SU-DHL-6 (cell line): ENCODE data around the gene ARAP1.

Source experiments
- H2AFZ ChIP-seq: fragments of 200-600 bp; sonication (generic); 2 replicates; pipeline ENCODE4 v1.6.1; 2014; ENCODE audit warnings: low read depth, mild to moderate bottlenecking, moderate library complexity, mixed read lengths, antibody characterized with exemption, low read length; ENCODE audit not compliant: severe bottlenecking
- H3F3A ChIP-seq: fragments of 200-600 bp; shearing (Covaris generic); 2 replicates; pipeline ENCODE4 v1.6.0; 2016; ENCODE audit warnings: antibody characterized with exemption, mild to moderate bottlenecking; ENCODE audit not compliant: insufficient read depth
- H3K27ac ChIP-seq: fragments of 200-600 bp; sonication (generic); 2 replicates; pipeline ENCODE4 v1.5.1; 2016; ENCODE audit warnings: low read depth, mild to moderate bottlenecking, low read length, moderate library complexity, mixed read lengths
- H3K27me3 ChIP-seq: fragments of 200-600 bp; sonication (generic), shearing (Covaris generic); 2 replicates; pipeline ENCODE4 v1.6.0; 2014; ENCODE audit warnings: mild to moderate bottlenecking, low read length
- H3K36me3 ChIP-seq: fragments of 200-600 bp; sonication (generic); 2 replicates; pipeline ENCODE4 v1.6.1; 2014; ENCODE audit warnings: mild to moderate bottlenecking, low read length, mixed read lengths
- H3K4me2 ChIP-seq: fragments of 300-600, 200-600 bp; shearing (Covaris generic), sonication (generic); 2 replicates; pipeline ENCODE4 v1.6.0; 2014; ENCODE audit warnings: low read length, low read depth, mild to moderate bottlenecking; ENCODE audit not compliant: poor library complexity, severe bottlenecking
- H3K4me3 ChIP-seq: fragments of 200-600 bp; sonication (generic); 2 replicates; pipeline ENCODE4 v1.5.1; 2014; ENCODE audit warnings: antibody characterized with exemption, low read length, mild to moderate bottlenecking, mixed read lengths; ENCODE audit not compliant: insufficient read depth, poor library complexity, severe bottlenecking
- H3K79me2 ChIP-seq: fragments of 200-600 bp; sonication (generic); 2 replicates; pipeline ENCODE4 v1.6.1; 2014; ENCODE audit warnings: mild to moderate bottlenecking, low read length, moderate library complexity; ENCODE audit not compliant: insufficient read depth
- H3K9ac ChIP-seq: fragments of 200-600 bp; sonication (generic); 2 replicates; pipeline ENCODE4 v1.7.0; 2014; ENCODE audit warnings: mild to moderate bottlenecking, low read length
- H3K9me2 ChIP-seq: fragments of 200-600 bp; sonication (generic); replicated peaks from 2 replicates; pipeline ENCODE4 v1.6.1; 2014; ENCODE audit warnings: low read length; ENCODE audit not compliant: insufficient read depth
- H3K9me3 ChIP-seq: fragments of 200-600 bp; sonication (generic); 2 replicates; pipeline ENCODE4 v1.6.1; 2014; ENCODE audit warnings: low read length, mixed read lengths; ENCODE audit not compliant: insufficient read depth
- H4K20me1 ChIP-seq: fragments of 200-600 bp; sonication (generic); 2 replicates; pipeline ENCODE4 v1.6.1; 2014; ENCODE audit warnings: low read depth, mild to moderate bottlenecking, antibody characterized with exemption, low read length, moderate library complexity, mixed read lengths
- EZH2phosphoT487 ChIP-seq: fragments of 200-600 bp; sonication (generic), shearing (Covaris generic); conservative IDR thresholded peaks from 2 replicates; pipeline ENCODE4 v1.6.1; 2018; ENCODE audit warnings: mild to moderate bottlenecking, antibody characterized with exemption, low read length, moderate library complexity, mixed read lengths
- TF ChIP-seq, protein P1 (sequence below): fragments of 200-600 bp; sonication (generic); IDR thresholded peaks from one replicate; pipeline ENCODE4 v1.5.1; 2017; ENCODE audit warnings: antibody characterized with exemption, mild to moderate bottlenecking, low read length, moderate library complexity; ENCODE audit not compliant: insufficient read depth, poor library complexity, severe bottlenecking

Gene ARAP1

GRCh38 chr11:72695354-72695753, 56.9 kb downstream of the ARAP1 start:
- Histone ChIP-seq H3K79me2 (no peaks in the 10 kb centered on the region), H3K9me2 (no peaks in the 10 kb centered on the region), H3K9me3 (no peaks in the 10 kb centered on the region), H3F3A (no peaks in the 10 kb centered on the region), H3K27me3 (no peaks in the 10 kb centered on the region), H3K36me3 (no peaks in the 10 kb centered on the region), H3K4me2 (no peak overlapping the region), H4K20me1 (no peaks in the 10 kb centered on the region), H2AFZ (no peak overlapping the region), H3K27ac (no peak overlapping the region), H3K9ac (no peak overlapping the region), H3K4me3 (no peak overlapping the region)
- no peak for TF ChIP-seq EZH2phosphoT487
- TF ChIP-seq, protein P1, sequence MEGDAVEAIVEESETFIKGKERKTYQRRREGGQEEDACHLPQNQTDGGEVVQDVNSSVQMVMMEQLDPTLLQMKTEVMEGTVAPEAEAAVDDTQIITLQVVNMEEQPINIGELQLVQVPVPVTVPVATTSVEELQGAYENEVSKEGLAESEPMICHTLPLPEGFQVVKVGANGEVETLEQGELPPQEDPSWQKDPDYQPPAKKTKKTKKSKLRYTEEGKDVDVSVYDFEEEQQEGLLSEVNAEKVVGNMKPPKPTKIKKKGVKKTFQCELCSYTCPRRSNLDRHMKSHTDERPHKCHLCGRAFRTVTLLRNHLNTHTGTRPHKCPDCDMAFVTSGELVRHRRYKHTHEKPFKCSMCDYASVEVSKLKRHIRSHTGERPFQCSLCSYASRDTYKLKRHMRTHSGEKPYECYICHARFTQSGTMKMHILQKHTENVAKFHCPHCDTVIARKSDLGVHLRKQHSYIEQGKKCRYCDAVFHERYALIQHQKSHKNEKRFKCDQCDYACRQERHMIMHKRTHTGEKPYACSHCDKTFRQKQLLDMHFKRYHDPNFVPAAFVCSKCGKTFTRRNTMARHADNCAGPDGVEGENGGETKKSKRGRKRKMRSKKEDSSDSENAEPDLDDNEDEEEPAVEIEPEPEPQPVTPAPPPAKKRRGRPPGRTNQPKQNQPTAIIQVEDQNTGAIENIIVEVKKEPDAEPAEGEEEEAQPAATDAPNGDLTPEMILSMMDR = no peak

- no peaks in the 10 kb centered on the region for H3K9me3 ChIP-seq
- no peaks in the 10 kb centered on the region for H3K79me2 ChIP-seq
- no peaks in the 10 kb centered on the region for H3K36me3 ChIP-seq
- H3K9me2 ChIP-seq = no peaks in the 10 kb centered on the region
- H3K9ac ChIP-seq = no peak overlapping the region
- H3F3A ChIP-seq = no peaks in the 10 kb centered on the region
- no peaks in the 10 kb centered on the region for H4K20me1 ChIP-seq
- H2AFZ ChIP-seq = no peak overlapping the region
- H3K4me3 ChIP-seq = no peak overlapping the region
- no peak overlapping the region for H3K4me2 ChIP-seq
- TF ChIP-seq, protein P1 = no peak
- no peaks in the 10 kb centered on the region for H3K27me3 ChIP-seq
- no peak overlapping the region for H3K27ac ChIP-seq
These were observed 58.8 kb downstream of the ARAP1 start for GRCh38 chr11:72693271-72693968.

- TF ChIP-seq EZH2phosphoT487 = no peak
- TF ChIP-seq, protein P1 = no peak
- H3K27me3 ChIP-seq = no peaks in the 10 kb centered on the region
- H3K36me3 ChIP-seq = no peaks in the 10 kb centered on the region
- H3K4me2 ChIP-seq = no peak overlapping the region
- no peaks in the 10 kb centered on the region for H3F3A ChIP-seq
- H3K27ac ChIP-seq = no peak overlapping the region
- H3K9ac ChIP-seq = no peak overlapping the region
- no peaks in the 10 kb centered on the region for H4K20me1 ChIP-seq
- H3K9me2 ChIP-seq = no peaks in the 10 kb centered on the region
- no peaks in the 10 kb centered on the region for H3K79me2 ChIP-seq
- H3K9me3 ChIP-seq = no peaks in the 10 kb centered on the region
- no peak overlapping the region for H3K4me3 ChIP-seq
- no peak overlapping the region for H2AFZ ChIP-seq
These were observed 59.5 kb downstream of the ARAP1 start for GRCh38 chr11:72692498-72693237.
